Measurements from ENCODE around the gene KNOP1.

The KNOP1 gene

GRCh38 chr16:19745286-19746010 is 27.4 kb upstream of the KNOP1 start:
- Histone ChIP-seq H3K9ac (ENCODE audit: low read depth, low read length, poor library complexity, severe bottlenecking) (no peak overlapping the region), H3K4me2 (ENCODE audit: low read depth, low read length, poor library complexity, severe bottlenecking) (no peak overlapping the region), H3K36me3 (ENCODE audit: insufficient read depth, low read length) (no peaks in the 10 kb centered on the region), H3K79me2 (ENCODE audit: insufficient read depth, low read length) (no peaks in the 10 kb centered on the region), H3K9me3 (ENCODE audit: insufficient read depth, low read depth, low read length) (no peaks in the 10 kb centered on the region), H2AFZ (ENCODE audit: low read length) (no peak overlapping the region), H4K20me1 (ENCODE audit: insufficient read depth, low read length, poor library complexity, severe bottlenecking) (no peaks in the 10 kb centered on the region), H3K9me2 (replicated peaks; ENCODE audit: low read depth, low read length) (no peaks in the 10 kb centered on the region), H3K27me3 (ENCODE audit: insufficient read depth, low read length, poor library complexity, severe bottlenecking) (no peaks in the 10 kb centered on the region), H3K4me3 (ENCODE audit: low read length, poor library complexity, severe bottlenecking) (no peak overlapping the region), H3F3A (ENCODE audit: low read depth) (no peaks in the 10 kb centered on the region), H3K4me1 (ENCODE audit: insufficient read depth, low read length, poor library complexity, severe bottlenecking) (no peaks in the 10 kb centered on the region)
- TF ChIP-seq CTCF (conservative IDR thresholded peaks at IDR 0.05; ENCODE audit: low read length) (no peak), EZH2phosphoT487 (IDR thresholded peaks at IDR 0.05; ENCODE audit: borderline replicate concordance) (no peak)

DNA sequence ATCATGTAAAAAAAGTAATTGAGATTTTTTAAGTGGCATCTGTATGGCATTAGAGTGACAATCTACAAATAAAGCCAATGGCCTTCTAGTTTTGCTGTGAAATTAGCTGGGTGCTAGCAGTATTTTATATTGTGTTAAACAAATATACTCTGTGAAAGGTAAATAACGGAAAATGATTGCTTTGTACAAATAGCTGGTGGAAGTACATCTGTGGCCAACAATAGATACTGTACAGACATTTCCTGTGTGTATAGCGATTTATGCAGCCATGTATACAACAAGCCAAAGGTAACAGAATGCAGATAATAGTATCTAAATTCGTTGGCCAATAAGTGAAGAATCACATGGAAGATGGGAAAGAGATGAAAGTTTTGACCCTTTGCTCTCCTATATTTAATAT is 26.6 kb upstream of the KNOP1 start:
- H3K9ac ChIP-seq (ENCODE audit: low read depth, low read length, poor library complexity, severe bottlenecking): no peak overlapping the region
- no peak overlapping the region for H3K4me3 ChIP-seq (ENCODE audit: low read length, poor library complexity, severe bottlenecking)
- no peak overlapping the region for H2AFZ ChIP-seq (ENCODE audit: low read length)
- no peaks in the 10 kb centered on the region for H4K20me1 ChIP-seq (ENCODE audit: insufficient read depth, low read length, poor library complexity, severe bottlenecking)
- H3K9me3 ChIP-seq (ENCODE audit: insufficient read depth, low read depth, low read length): no peaks in the 10 kb centered on the region
- H3K27me3 ChIP-seq (ENCODE audit: insufficient read depth, low read length, poor library complexity, severe bottlenecking): no peaks in the 10 kb centered on the region
- no peaks in the 10 kb centered on the region for H3F3A ChIP-seq (ENCODE audit: low read depth)
- H3K4me2 ChIP-seq (ENCODE audit: low read depth, low read length, poor library complexity, severe bottlenecking): no peak overlapping the region
- H3K36me3 ChIP-seq (ENCODE audit: insufficient read depth, low read length): no peaks in the 10 kb centered on the region
- no peaks in the 10 kb centered on the region for H3K4me1 ChIP-seq (ENCODE audit: insufficient read depth, low read length, poor library complexity, severe bottlenecking)
- H3K79me2 ChIP-seq (ENCODE audit: insufficient read depth, low read length): no peaks in the 10 kb centered on the region
- TF ChIP-seq CTCF (conservative IDR thresholded peaks at IDR 0.05; ENCODE audit: low read length) (no peak), EZH2phosphoT487 (IDR thresholded peaks at IDR 0.05; ENCODE audit: borderline replicate concordance) (no peak)
- no peaks in the 10 kb centered on the region for H3K9me2 ChIP-seq (replicated peaks; ENCODE audit: low read depth, low read length)

DNA sequence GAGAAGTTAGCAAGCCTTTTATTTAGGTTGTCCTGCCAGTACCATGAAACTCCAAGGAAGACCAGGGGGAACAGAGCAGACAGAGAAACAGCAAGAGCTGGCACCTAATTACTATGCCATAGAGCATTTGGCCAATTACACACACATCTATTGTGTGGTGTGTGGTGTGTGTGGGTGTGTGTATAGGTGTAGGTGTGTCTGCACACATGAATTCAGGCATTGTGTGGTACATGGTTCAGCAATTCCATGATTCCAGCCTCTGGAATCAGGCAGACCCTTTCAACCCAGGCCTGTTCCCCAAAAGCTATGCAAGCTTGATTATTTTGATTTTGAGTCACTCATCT is 25.8 kb upstream of the KNOP1 start:
- Histone ChIP-seq H2AFZ (ENCODE audit: low read length) (no peak overlapping the region), H3K4me3 (ENCODE audit: low read length, poor library complexity, severe bottlenecking) (no peak overlapping the region), H3K9me3 (ENCODE audit: insufficient read depth, low read depth, low read length) (no peaks in the 10 kb centered on the region), H3K79me2 (ENCODE audit: insufficient read depth, low read length) (no peaks in the 10 kb centered on the region), H4K20me1 (ENCODE audit: insufficient read depth, low read length, poor library complexity, severe bottlenecking) (no peaks in the 10 kb centered on the region), H3F3A (ENCODE audit: low read depth) (no peaks in the 10 kb centered on the region), H3K36me3 (ENCODE audit: insufficient read depth, low read length) (no peaks in the 10 kb centered on the region), H3K9ac (ENCODE audit: low read depth, low read length, poor library complexity, severe bottlenecking) (no peak overlapping the region), H3K27me3 (ENCODE audit: insufficient read depth, low read length, poor library complexity, severe bottlenecking) (no peaks in the 10 kb centered on the region), H3K9me2 (replicated peaks; ENCODE audit: low read depth, low read length) (no peaks in the 10 kb centered on the region), H3K4me2 (ENCODE audit: low read depth, low read length, poor library complexity, severe bottlenecking) (no peak overlapping the region), H3K4me1 (ENCODE audit: insufficient read depth, low read length, poor library complexity, severe bottlenecking) (no peaks in the 10 kb centered on the region)
- TF ChIP-seq EZH2phosphoT487 (IDR thresholded peaks at IDR 0.05; ENCODE audit: borderline replicate concordance) (no peak), CTCF (conservative IDR thresholded peaks at IDR 0.05; ENCODE audit: low read length) (no peak)
